OCI-LY3 (cell line): ENCODE data around the gene LMTK2.

Experiments
- H2AFZ ChIP-seq: fragments of 200-600, 300-600 bp; shearing (Covaris generic); 2 replicates; pipeline ENCODE4 v1.6.0; 2014; ENCODE audit warnings: antibody characterized with exemption, low read depth, low read length
- H3K27ac ChIP-seq: fragments of 200-600, 300-600 bp; sonication (generic); 2 replicates; pipeline ENCODE4 v1.5.1; 2014; ENCODE audit warnings: mild to moderate bottlenecking, low read length, moderate library complexity, mixed read lengths
- H3K27me3 ChIP-seq: fragments of 200-600, 300-600 bp; sonication (generic); 2 replicates; pipeline ENCODE4 v1.6.1; 2014; ENCODE audit warnings: low read depth, low read length, mixed read lengths
- H3K36me3 ChIP-seq: fragments of 200-600, 300-600 bp; sonication (generic); replicated peaks from 2 replicates; pipeline ENCODE3; 2014; ENCODE audit warnings: low read depth, low read length, mixed read lengths
- H3K4me1 ChIP-seq: fragments of 300-600, 200-600 bp; sonication (generic); 2 replicates; pipeline ENCODE4 v1.6.1; 2014; ENCODE audit warnings: low read length, mixed read lengths
- H3K4me2 ChIP-seq: fragments of 200-600, 300-600 bp; sonication (generic); 2 replicates; pipeline ENCODE4 v1.6.1; 2014; ENCODE audit warnings: low read length, mixed read lengths
- H3K4me3 ChIP-seq: fragments of 300-600, 200-600 bp; sonication (generic); 2 replicates; pipeline ENCODE4 v1.5.1; 2014; ENCODE audit warnings: antibody characterized with exemption, mild to moderate bottlenecking, low read length, moderate library complexity
- H3K79me2 ChIP-seq: fragments of 300-600, 200-600 bp; shearing (Covaris generic); 2 replicates; pipeline ENCODE4 v1.6.1; 2014; ENCODE audit warnings: mild to moderate bottlenecking, low read length, mixed read lengths
- H3K9ac ChIP-seq: fragments of 300-600, 200-600 bp; shearing (Covaris generic); 2 replicates; pipeline ENCODE4 v1.6.0; 2014; ENCODE audit warnings: mild to moderate bottlenecking, low read length, moderate library complexity
- H3K9me3 ChIP-seq: fragments of 200-600, 300-600 bp; shearing (Covaris generic); 2 replicates; pipeline ENCODE4 v1.6.1; 2014; ENCODE audit warnings: low read length, mixed read lengths; ENCODE audit not compliant: insufficient read depth
- H4K20me1 ChIP-seq: fragments of 200-600, 300-600 bp; sonication (generic); 2 replicates; pipeline ENCODE4 v1.6.1; 2016; ENCODE audit warnings: low read length, mixed read lengths; ENCODE audit not compliant: insufficient read depth
- EZH2phosphoT487 ChIP-seq: fragments of 200-600 bp; shearing (Covaris generic); IDR thresholded peaks from 2 replicates; pipeline ENCODE4 v1.6.1; 2018; ENCODE audit warnings: antibody characterized with exemption, mixed run types, low read depth
- TF ChIP-seq, protein P1 (sequence below): fragments of 200-600, 300-600 bp; sonication (generic); IDR thresholded peaks from 2 replicates; pipeline ENCODE4 v1.5.1; 2014; ENCODE audit warnings: antibody characterized with exemption, low read length, low read depth

Gene LMTK2

DNA sequence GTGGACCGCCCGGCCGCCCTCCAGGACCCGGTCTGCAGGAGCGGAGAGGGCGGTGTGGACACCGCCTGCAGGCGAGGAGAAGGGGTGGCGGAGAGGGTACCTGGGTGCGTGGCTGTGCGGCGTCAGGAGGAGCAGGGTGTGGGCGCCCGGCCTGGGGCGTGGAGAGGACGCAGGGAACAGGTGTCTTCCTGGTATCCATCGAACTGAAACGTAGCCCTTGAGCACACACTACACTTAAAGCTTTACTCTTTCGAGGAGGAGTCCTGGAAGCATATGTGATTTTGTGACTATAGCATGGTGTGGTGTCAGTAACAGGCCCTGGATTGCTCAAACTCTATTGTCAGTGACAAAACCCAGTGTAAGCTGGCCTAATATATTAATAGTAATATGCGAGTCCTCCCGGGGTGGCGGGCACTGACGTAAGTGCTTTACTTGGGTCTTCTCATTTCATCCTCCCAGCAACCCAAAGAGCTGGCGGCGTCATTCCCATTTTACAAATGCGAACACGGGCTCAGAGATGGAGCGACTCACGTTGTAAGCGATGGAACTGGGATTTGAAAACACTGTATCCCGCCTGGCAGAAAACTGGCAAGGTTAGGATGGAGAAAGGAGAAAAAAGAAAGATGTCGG lies 145.9 kb downstream of the LMTK2 start:
- TF ChIP-seq, protein P1, sequence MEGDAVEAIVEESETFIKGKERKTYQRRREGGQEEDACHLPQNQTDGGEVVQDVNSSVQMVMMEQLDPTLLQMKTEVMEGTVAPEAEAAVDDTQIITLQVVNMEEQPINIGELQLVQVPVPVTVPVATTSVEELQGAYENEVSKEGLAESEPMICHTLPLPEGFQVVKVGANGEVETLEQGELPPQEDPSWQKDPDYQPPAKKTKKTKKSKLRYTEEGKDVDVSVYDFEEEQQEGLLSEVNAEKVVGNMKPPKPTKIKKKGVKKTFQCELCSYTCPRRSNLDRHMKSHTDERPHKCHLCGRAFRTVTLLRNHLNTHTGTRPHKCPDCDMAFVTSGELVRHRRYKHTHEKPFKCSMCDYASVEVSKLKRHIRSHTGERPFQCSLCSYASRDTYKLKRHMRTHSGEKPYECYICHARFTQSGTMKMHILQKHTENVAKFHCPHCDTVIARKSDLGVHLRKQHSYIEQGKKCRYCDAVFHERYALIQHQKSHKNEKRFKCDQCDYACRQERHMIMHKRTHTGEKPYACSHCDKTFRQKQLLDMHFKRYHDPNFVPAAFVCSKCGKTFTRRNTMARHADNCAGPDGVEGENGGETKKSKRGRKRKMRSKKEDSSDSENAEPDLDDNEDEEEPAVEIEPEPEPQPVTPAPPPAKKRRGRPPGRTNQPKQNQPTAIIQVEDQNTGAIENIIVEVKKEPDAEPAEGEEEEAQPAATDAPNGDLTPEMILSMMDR, result no peak
- no peak for TF ChIP-seq EZH2phosphoT487
- peak overlapping the region; percentile 89 for H3K4me3 ChIP-seq
- no peaks in the 10 kb centered on the region for H3K36me3 ChIP-seq
- H3K9ac ChIP-seq, result peak overlapping the region; percentile 59
- peaks cover 7% of the 10 kb centered on the region for H3K79me2 ChIP-seq
- no peaks in the 10 kb centered on the region for H3K9me3 ChIP-seq
- no peak overlapping the region for H3K27ac ChIP-seq
- H3K27me3 ChIP-seq, result no peaks in the 10 kb centered on the region
- H2AFZ ChIP-seq, result peak overlapping the region; percentile 83
- no peaks in the 10 kb centered on the region for H4K20me1 ChIP-seq
- peaks cover 19% of the 10 kb centered on the region for H3K4me1 ChIP-seq
- peak overlapping the region; percentile 80 for H3K4me2 ChIP-seq

DNA sequence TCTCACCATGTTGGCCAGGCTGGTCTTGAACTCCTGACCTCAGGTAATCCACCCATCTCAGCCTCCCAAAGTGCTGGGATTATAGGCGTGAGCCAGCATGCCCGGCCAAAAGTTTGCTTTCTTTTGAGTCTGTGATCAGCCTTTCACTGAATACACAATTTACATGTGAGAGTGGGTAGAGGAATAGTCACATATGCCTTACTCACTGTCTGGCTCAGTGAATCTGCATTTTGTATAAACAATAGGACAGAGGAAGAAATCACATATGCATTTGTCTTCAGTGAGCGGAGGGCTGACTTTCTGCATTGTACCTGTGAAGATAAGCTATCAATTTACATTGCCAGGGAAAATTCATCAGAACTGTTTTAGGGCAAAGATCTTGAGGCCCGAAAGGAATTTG lies 147.9 kb downstream of the LMTK2 start:
- no peaks in the 10 kb centered on the region for H3K27me3 ChIP-seq
- H2AFZ ChIP-seq, result no peak overlapping the region
- no peak overlapping the region for H3K4me3 ChIP-seq
- H3K36me3 ChIP-seq, result no peaks in the 10 kb centered on the region
- H3K27ac ChIP-seq, result no peak overlapping the region
- peaks cover 7% of the 10 kb centered on the region for H3K79me2 ChIP-seq
- H4K20me1 ChIP-seq, result no peaks in the 10 kb centered on the region
- H3K9ac ChIP-seq, result no peak overlapping the region
- peaks cover 13% of the 10 kb centered on the region for H3K4me1 ChIP-seq
- H3K4me2 ChIP-seq, result no peak overlapping the region
- no peaks in the 10 kb centered on the region for H3K9me3 ChIP-seq
- TF ChIP-seq EZH2phosphoT487, result no peak
- TF ChIP-seq, protein P1, result no peak

DNA sequence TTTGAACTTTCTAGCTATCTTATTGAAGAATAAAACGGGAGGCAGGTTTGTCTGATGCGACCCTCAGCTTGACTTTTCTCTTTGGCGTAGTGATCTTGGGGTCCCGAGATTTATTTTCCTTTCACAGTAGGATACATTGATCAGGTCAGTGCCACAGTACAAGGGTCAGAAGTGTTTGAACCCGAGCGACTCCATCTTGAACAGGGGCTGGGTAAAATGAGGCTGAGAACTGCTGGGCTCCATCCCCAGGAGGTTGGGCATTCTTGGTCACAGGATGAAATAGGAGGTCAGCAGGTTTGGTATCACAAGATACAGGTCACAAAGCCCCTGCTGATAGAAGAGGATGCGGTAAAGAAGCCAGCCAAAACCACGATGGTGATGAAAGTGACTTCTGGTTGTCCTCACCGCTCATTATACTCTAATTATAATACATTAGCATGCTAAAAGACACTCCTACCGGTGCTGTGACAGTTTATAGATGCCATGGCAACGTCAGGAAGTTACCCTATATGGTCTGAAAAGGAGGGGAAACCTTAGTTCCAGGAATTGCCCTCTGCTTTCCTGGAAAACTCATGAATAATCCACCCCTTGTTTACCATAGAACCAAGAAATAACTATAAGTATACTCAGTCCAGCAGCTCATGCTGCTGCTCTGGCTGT lies 148.4 kb downstream of the LMTK2 start:
- TF ChIP-seq, protein P1, result no peak
- TF ChIP-seq EZH2phosphoT487, result no peak
- Histone ChIP-seq H4K20me1 (no peaks in the 10 kb centered on the region), H3K4me2 (no peak overlapping the region), H3K4me3 (no peak overlapping the region), H3K9me3 (no peaks in the 10 kb centered on the region), H3K36me3 (no peaks in the 10 kb centered on the region), H3K4me1 (peaks cover 13% of the 10 kb centered on the region), H3K27ac (no peak overlapping the region), H2AFZ (no peak overlapping the region), H3K9ac (no peak overlapping the region), H3K79me2 (peaks cover 7% of the 10 kb centered on the region), H3K27me3 (no peaks in the 10 kb centered on the region)

DNA sequence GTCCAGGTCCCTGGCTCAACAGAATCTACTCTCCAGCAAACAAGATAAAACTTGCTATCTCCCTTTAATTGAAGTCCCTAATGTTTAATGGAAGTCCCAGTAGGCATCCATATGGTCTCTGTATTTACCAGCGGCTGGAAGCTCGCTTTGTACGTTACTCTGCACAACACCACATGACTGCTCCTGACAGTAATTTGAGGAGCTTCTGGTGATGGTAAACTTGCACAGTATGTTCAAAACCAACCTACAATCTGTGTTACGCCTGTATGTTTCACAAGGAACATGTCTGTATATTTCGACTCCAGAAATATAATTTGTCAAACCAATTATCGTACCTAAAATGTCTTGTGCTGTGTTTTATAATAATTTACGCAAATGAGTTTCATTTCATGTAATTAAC lies 149.8 kb downstream of the LMTK2 start:
- Histone ChIP-seq H3K79me2 (peaks cover 7% of the 10 kb centered on the region), H3K9ac (no peak overlapping the region), H3K27ac (no peak overlapping the region), H4K20me1 (no peaks in the 10 kb centered on the region), H3K4me3 (no peak overlapping the region), H3K4me1 (peaks cover 4% of the 10 kb centered on the region), H3K36me3 (peaks cover 4% of the 10 kb centered on the region), H3K9me3 (no peaks in the 10 kb centered on the region), H2AFZ (no peak overlapping the region), H3K27me3 (no peaks in the 10 kb centered on the region), H3K4me2 (no peak overlapping the region)
- TF ChIP-seq, protein P1, result no peak
- TF ChIP-seq EZH2phosphoT487, result no peak
